Stomach (tissue), 9 donors: ENCODE results near the gene EIF4EBP2. TPM values are rescaled to one million over a fixed set of nuclear protein-coding genes. Genes with fewer than 3 reads are reported as not detected.
A peak's percentile ranks its signal among the peaks of the same experiment; 100 is the strongest.

Source experiments
- DNase-seq, 2 donors: peaks; one replicate each; pipeline versions ENCODE4 v3.0.0 to v3.0.0-alpha.2; 2013 to 2019
- H3K27ac ChIP-seq, 5 donors: fragments of 200-600 bp in 4 of 5; sonication (generic) in 4 of 5; one replicate each; pipeline ENCODE4 v1.5.1; 2013 to 2019; ENCODE audit warnings: mild to moderate bottlenecking in 1 of 5, moderate library complexity in 1 of 5
- H3K27me3 ChIP-seq, 3 donors: fragments of 200-600 bp; sonication (generic); one replicate each; pipeline ENCODE4 v1.5.1; 2017 to 2019; ENCODE audit warnings: mixed run types in 1 of 3
- H3K36me3 ChIP-seq, 4 donors: fragments of 200-600 bp; sonication (generic); 1 replicate in 3 of 4; 2 replicates in 1 of 4; pipeline ENCODE4 v1.5.1; 2016 to 2019
- H3K4me1 ChIP-seq, 4 donors: fragments of 200-600 bp; sonication (generic); one replicate each; pipeline ENCODE4 v1.5.1; 2016 to 2019
- H3K4me3 ChIP-seq, 4 donors: fragments of 200-600 bp; sonication (generic) in 3 of 4; one replicate each; pipeline ENCODE4 v1.5.1; 2016 to 2019; ENCODE audit warnings: mild to moderate bottlenecking in 1 of 4
- H3K9me3 ChIP-seq, 4 donors: fragments of 200-600 bp; sonication (generic); one replicate each; pipeline ENCODE4 v1.5.1; 2016 to 2019
- CTCF ChIP-seq, 7 experiments: fragments of 450-650 bp in 4 of 7; fragments of 200-600 bp in 3 of 7; sonication (generic) in 3 of 7; IDR thresholded peaks; one replicate each; pipeline ENCODE4 v1.5.1; 2016 to 2019; ENCODE audit warnings: antibody characterized with exemption in 7 of 7, control low read depth in 2 of 7, mild to moderate bottlenecking in 1 of 7
- EP300 ChIP-seq: sonication (generic); formaldehyde crosslinking; IDR thresholded peaks from one replicate; pipeline ENCODE4 v1.6.1; 2017; ENCODE audit warnings: antibody characterized with exemption
- POLR2A ChIP-seq, 4 donors: fragments of 450-650 bp; IDR thresholded peaks; one replicate each; pipeline ENCODE4 v1.6.1; 2016; ENCODE audit warnings: antibody characterized with exemption in 4 of 4, control low read depth in 2 of 4, mild to moderate bottlenecking in 1 of 4, moderate library complexity in 1 of 4
- POLR2AphosphoS5 ChIP-seq, 3 donors: sonication (generic); formaldehyde crosslinking; IDR thresholded peaks; one replicate each; pipeline ENCODE4 v1.6.1; 2016; ENCODE audit warnings: antibody characterized with exemption in 3 of 3
- WGBS, 5 donors: extraction: QIAGEN DNeasy Blood & Tissue Kit in 3 of 5; methylation state at CpG; one replicate each; pipeline versions ENCODE4 v1.1.5 to v1.1.7; 2013 to 2018; 5-methylcytosine and 5-hydroxymethylcytosine counted together
- intact Hi-C: fragments of 100-400 bp; cut with DNase I; formaldehyde crosslinking; loops from one replicate; pipeline ENCODE4 v1.15.1; 2023; ENCODE audit warnings: low total_unique reads
- polyA plus RNA-seq, 3 donors: library from polyadenylated mRNA; stranded (reverse); fragments of 200-250 nt; gene quantifications; one replicate each; pipeline ENCODE4 v1.2.3, GENCODE V29; 2013
- total RNA-seq, 5 donors: library from RNA; depleted of rRNA; stranded (reverse); fragments of >200 nt; gene quantifications; one replicate each; pipeline versions ENCODE4 v1.1.0 to v1.2.3, GENCODE V29; 2014 to 2016
- donor health status: healthy with polysubstance abuse.
- donor health status: Bipolar disorder and iron deficiency.
- donor health status: healthy.

Gene EIF4EBP2
- total and polyA plus RNA-seq, 8 donors: 18.9 to 74.7 (median 47.3) TPM

- TF ChIP-seq POLR2A (IDR thresholded peaks at IDR 0.05) (no peak), CTCF (IDR thresholded peaks at IDR 0.05) (no peak), POLR2AphosphoS5 (IDR thresholded peaks at IDR 0.05) (no peak), EP300 (no peak)
- Histone ChIP-seq H3K27ac (peak overlapping the region in 2 of 5 donors; percentile 43 to 76), H3K4me3 (no peak overlapping the region), H3K4me1 (peaks cover 17 to 37% (median 28%) of the 10 kb centered on the region in 4 donors), H3K27me3 (peaks cover 0 to 4% (median 0%) of the 10 kb centered on the region in 3 donors), H3K9me3 (no peaks in the 10 kb centered on the region), H3K36me3 (peaks cover 0 to 15% (median 10%) of the 10 kb centered on the region in 4 donors)
- 86 to 91% (median 90%) methylated on average over 9 of the region's 9 CpGs for WGBS, 5 donors
- intact Hi-C loops: no loop called here
- no peak for DNase-seq
These were observed 29.8 kb downstream of the EIF4EBP2 start for GRCh38 chr10:70433581-70434280.

GRCh38 chr10:70435241-70436085 lies 31.5 kb downstream of the EIF4EBP2 start:
- Histone ChIP-seq H3K27ac (no peak overlapping the region), H3K27me3 (peaks cover 0 to 22% (median 17%) of the 10 kb centered on the region in 3 donors), H3K4me1 (peaks cover 13 to 31% (median 23%) of the 10 kb centered on the region in 4 donors), H3K9me3 (no peaks in the 10 kb centered on the region), H3K4me3 (no peak overlapping the region), H3K36me3 (no peaks in the 10 kb centered on the region)
- WGBS, 5 donors: 91 to 93% (median 93%) methylated on average over 16 to 19 of the region's 19 CpGs
- intact Hi-C loops: no loop called here
- TF ChIP-seq EP300: no peak
- TF ChIP-seq POLR2A (IDR thresholded peaks at IDR 0.05): no peak
- no peak for TF ChIP-seq CTCF (IDR thresholded peaks at IDR 0.05)
- TF ChIP-seq POLR2AphosphoS5 (IDR thresholded peaks at IDR 0.05): no peak
- no peak for DNase-seq

- 32 to 54% (median 52%) methylated on average over 5 of the region's 5 CpGs for WGBS, 5 donors
- Histone ChIP-seq H3K36me3 (no peaks in the 10 kb centered on the region), H3K27me3 (peaks cover 0 to 44% (median 37%) of the 10 kb centered on the region in 3 donors), H3K27ac (no peak overlapping the region), H3K9me3 (no peaks in the 10 kb centered on the region), H3K4me3 (no peak overlapping the region), H3K4me1 (peaks cover 14 to 20% (median 19%) of the 10 kb centered on the region in 4 donors)
- DNase-seq: no peak
- TF ChIP-seq EP300: no peak
- TF ChIP-seq POLR2AphosphoS5 (IDR thresholded peaks at IDR 0.05): no peak
- TF ChIP-seq POLR2A (IDR thresholded peaks at IDR 0.05): no peak
- TF ChIP-seq CTCF (IDR thresholded peaks at IDR 0.05): no peak
- intact Hi-C loops: no loop called here
These were observed 33.8 kb downstream of the EIF4EBP2 start for GRCh38 chr10:70437721-70438120.

- peaks cover 0 to 54% (median 37%) of the 10 kb centered on the region in 3 donors for H3K27me3 ChIP-seq
- H3K4me1 ChIP-seq: peaks cover 14 to 22% (median 17%) of the 10 kb centered on the region in 4 donors
- H3K36me3 ChIP-seq: no peaks in the 10 kb centered on the region
- no peaks in the 10 kb centered on the region for H3K9me3 ChIP-seq
- H3K4me3 ChIP-seq: peak overlapping the region; percentile 31 to 45 (median 32)
- intact Hi-C loops: no loop called here
- peak in 1 of 2 donors; percentile 44 for DNase-seq
- 4 to 13% (median 6%) methylated on average over 38 to 69 of the region's 69 CpGs for WGBS, 5 donors
- no peak for TF ChIP-seq EP300
- no peak for TF ChIP-seq POLR2A (IDR thresholded peaks at IDR 0.05)
- TF ChIP-seq POLR2AphosphoS5 (IDR thresholded peaks at IDR 0.05): no peak
- H3K27ac ChIP-seq: no peak overlapping the region
These were observed 36.6 kb downstream of the EIF4EBP2 start for GRCh38 chr10:70440296-70441160.
